Superior temporal gyrus (tissue), 1 donor: ENCODE measurements around the gene TENT4B.
"Not testable (repeated sequence)": the region's sequence is repeated elsewhere in the genome, so short reads cannot be mapped to it uniquely, and the experiment has no call there.

ENCODE experiments used
- DNase-seq: peaks from one replicate; pipeline ENCODE4 v3.0.0-alpha.2; 2016; ENCODE audit errors: extremely low spot score

TENT4B gene

GRCh38 chr16:50154420-50154950 lies 1.4 kb downstream of the TENT4B start:
- no peak for DNase-seq

- DNase-seq: no peak
Observed at GRCh38 chr16:50155925-50156324, 2.8 kb downstream of the TENT4B start.

GRCh38 chr16:50156590-50156989 lies 3.5 kb downstream of the TENT4B start:
- no peak for DNase-seq

GRCh38 chr16:50160495-50161164 lies 7.5 kb downstream of the TENT4B start:
- DNase-seq: no peak

- no peak for DNase-seq
Observed at GRCh38 chr16:50161950-50162349, 8.8 kb downstream of the TENT4B start.

- no peak for DNase-seq
Observed at GRCh38 chr16:50165473-50165872, 12.4 kb downstream of the TENT4B start.

- DNase-seq: no peak
Observed at GRCh38 chr16:50166511-50167500, 13.7 kb downstream of the TENT4B start.

- DNase-seq: no peak
Observed at GRCh38 chr16:50167556-50167955, 14.4 kb downstream of the TENT4B start.

GRCh38 chr16:50169555-50170096 lies 16.5 kb downstream of the TENT4B start:
- DNase-seq: no peak

- not testable (repeated sequence) for DNase-seq
Observed at GRCh38 chr16:50171773-50172172, 18.7 kb downstream of the TENT4B start.

- DNase-seq: no peak
Observed at GRCh38 chr16:50172195-50172922, 19.3 kb downstream of the TENT4B start.

- no peak for DNase-seq
Observed at GRCh38 chr16:50173316-50173715, 20.2 kb downstream of the TENT4B start.

GRCh38 chr16:50178491-50178941 lies 25.4 kb downstream of the TENT4B start:
- DNase-seq: no peak

GRCh38 chr16:50182441-50182840 lies 29.3 kb downstream of the TENT4B start:
- DNase-seq: no peak

GRCh38 chr16:50183316-50183715 lies 30.2 kb downstream of the TENT4B start:
- DNase-seq: no peak

GRCh38 chr16:50185005-50185505 lies 31.9 kb downstream of the TENT4B start:
- DNase-seq: no peak

GRCh38 chr16:50188619-50189136 lies 35.6 kb downstream of the TENT4B start:
- no peak for DNase-seq

- no peak for DNase-seq
Observed at GRCh38 chr16:50190292-50190691, 37.2 kb downstream of the TENT4B start.

- DNase-seq: no peak
Observed at GRCh38 chr16:50192386-50193050, 39.4 kb downstream of the TENT4B start.

GRCh38 chr16:50193594-50193993 lies 40.5 kb downstream of the TENT4B start:
- no peak for DNase-seq

- no peak for DNase-seq
Observed at GRCh38 chr16:50195276-50195675, 42.2 kb downstream of the TENT4B start.
